ENCODE data around the gene FBL. TPM values are rescaled to one million over a fixed set of nuclear protein-coding genes. Genes with fewer than 3 reads are reported as not detected.

The FBL gene
- total RNA-seq, 4 donors from 2014 or later, result 184 to 226 (median 193) TPM

- Histone ChIP-seq H3K36me3 (no peaks in the 10 kb centered on the region), H3K9me3 (no peaks in the 10 kb centered on the region), H3K27ac (no peak overlapping the region), H3K4me3 (no peak overlapping the region), H3K4me1 (peaks cover 6 to 43% (median 30%) of the 10 kb centered on the region in 3 donors), H3K27me3 (no peaks in the 10 kb centered on the region)
- TF ChIP-seq CTCF (IDR thresholded peaks at IDR 0.05), result no peak
- no peak for TF ChIP-seq POLR2A (IDR thresholded peaks at IDR 0.05)
- 72 to 87% methylated on average over 2 to 6 of the region's 6 CpGs for WGBS, 2 donors
- intact Hi-C loops (cut with DNase I), result loop anchor here (10.0 kb wide), 1 partner anchor 53 kb away; no protein-coding TSS in a partner anchor
- DNase-seq, result no peak
These were observed 1.3 kb upstream of the FBL start for GRCh38 chr19:39847525-39847924.

GRCh38 chr19:39846678-39847486, 703 bp upstream of the FBL start:
- Histone ChIP-seq H3K4me3 (peak overlapping the region; percentile 63 to 92 (median 78)), H3K27me3 (no peaks in the 10 kb centered on the region), H3K36me3 (no peaks in the 10 kb centered on the region), H3K27ac (peak overlapping the region; percentile 80 to 91 (median 88)), H3K9me3 (no peaks in the 10 kb centered on the region), H3K4me1 (peaks cover 6 to 50% (median 35%) of the 10 kb centered on the region in 3 donors)
- no peak for TF ChIP-seq POLR2A (IDR thresholded peaks at IDR 0.05)
- no peak for TF ChIP-seq CTCF (IDR thresholded peaks at IDR 0.05)
- DNase-seq, result no peak
- 49 to 53% methylated on average over 9 to 12 of the region's 12 CpGs for WGBS, 2 donors
- intact Hi-C loops (cut with DNase I), result loop anchor here (10.0 kb wide), 1 partner anchor 52 kb away; no protein-coding TSS in a partner anchor

GRCh38 chr19:39845584-39845932, 621 bp downstream of the FBL start:
- intact Hi-C loops (cut with DNase I), result loop anchor here (10.0 kb wide), 1 partner anchor 51 kb away; no protein-coding TSS in a partner anchor

GRCh38 chr19:39845172-39845571, 1.0 kb downstream of the FBL start:
- Histone ChIP-seq H3K27me3 (no peaks in the 10 kb centered on the region), H3K4me3 (peak overlapping the region; percentile 63 to 92 (median 78)), H3K9me3 (no peaks in the 10 kb centered on the region), H3K4me1 (peaks cover 6 to 58% (median 39%) of the 10 kb centered on the region in 3 donors), H3K36me3 (peaks cover 0 to 4% (median 3%) of the 10 kb centered on the region in 3 donors), H3K27ac (peak overlapping the region in 3 of 4 donors; percentile 80 to 91 (median 88))
- 13 to 29% methylated on average over 5 of the region's 5 CpGs for WGBS, 2 donors
- TF ChIP-seq CTCF (IDR thresholded peaks at IDR 0.05) (no peak), POLR2A (IDR thresholded peaks at IDR 0.05) (no peak)
- DNase-seq, result no peak
- intact Hi-C loops (cut with DNase I), result loop anchor here (10.0 kb wide), 1 partner anchor 50 kb away; no protein-coding TSS in a partner anchor

More at GRCh38 chr19:39845584-39845932, 621 bp downstream of the FBL start:
- Histone ChIP-seq H3K4me1 (peaks cover 6 to 58% (median 39%) of the 10 kb centered on the region in 3 donors), H3K9me3 (no peaks in the 10 kb centered on the region), H3K27ac (peak overlapping the region; percentile 80 to 91 (median 88)), H3K36me3 (peaks cover 0 to under 1% (median 0%) of the 10 kb centered on the region in 3 donors), H3K4me3 (peak overlapping the region; percentile 63 to 92 (median 78)), H3K27me3 (no peaks in the 10 kb centered on the region)
- no peak for TF ChIP-seq CTCF (IDR thresholded peaks at IDR 0.05)
- no peak for TF ChIP-seq POLR2A (IDR thresholded peaks at IDR 0.05)
- WGBS, 2 donors, result 0% methylated on average over 2 to 4 of the region's 17 CpGs
- no peak for DNase-seq

Measured in esophagus squamous epithelium (tissue), 5 donors.